ENCODE measurements around the gene TSC2.

TSC2 gene

DNA sequence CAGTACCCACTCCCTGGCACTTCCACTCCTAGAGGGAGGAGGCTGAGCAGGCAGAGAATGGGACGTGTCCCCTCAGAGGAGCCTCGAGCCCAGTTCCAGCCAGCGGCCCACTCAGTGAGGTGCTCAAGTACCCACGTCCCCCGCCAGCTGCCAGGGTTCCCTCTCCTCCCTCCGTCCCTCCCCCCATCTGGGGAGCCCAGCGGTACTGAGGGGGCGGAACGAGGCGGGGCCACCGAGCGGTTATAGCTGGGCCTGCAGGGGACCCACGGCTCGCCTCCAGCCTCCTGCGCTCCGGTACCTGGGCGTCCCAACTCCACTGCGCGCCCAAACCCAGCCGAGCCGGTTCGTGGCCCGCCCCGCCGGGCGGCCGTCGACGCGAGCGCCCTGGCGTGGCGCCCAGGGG lies 28.3 kb upstream of the TSC2 start, which contains the start of gene NPW:
Gene NPW (plus strand): TSS at position 268 of the 403 bp plus-strand sequence.
- peaks cover 0 to 29% (median 7%) of the 10 kb centered on the region in 5 experiments for H3K27me3 ChIP-seq (replicated peaks in 2 of 5; ENCODE audit: control insufficient read depth in 4 of 5, insufficient read depth in 5 of 5, low read length in 4 of 5)
- H3K36me3 ChIP-seq (ENCODE audit: control insufficient read depth in 4 of 4, insufficient read depth in 4 of 4, low read length in 3 of 4): no peaks in the 10 kb centered on the region
- 1% methylated on average over 26 of the region's 33 CpGs for WGBS (ENCODE audit: insufficient coverage)
- DNase-seq: peak in 2 of 3 donors; percentile 69 to 71
- peak within 1 kb of the TSS in 5 of 7 experiments; percentile 0 to 54 (median 36) for H3K4me3 ChIP-seq (ENCODE audit: control insufficient read depth in 1 of 7, extremely low read depth in 1 of 7, insufficient read depth in 4 of 7, low read depth in 2 of 7, low read length in 6 of 7)
- ChIA-PET CTCF (interaction anchor here (1.2 to 2.7 kb wide), 6 partner anchors 12 to 128 kb away, joined by 4 to 16 read pairs (median 6); partner anchors contain the start of genes NTHL1 and TSC2), POLR2A (no interaction called here)
- H3K4me1 ChIP-seq (ENCODE audit: control extremely low read depth in 1 of 4, control insufficient read depth in 4 of 4, insufficient read depth in 4 of 4, low read length in 3 of 4): peaks cover 0 to 37% (median 31%) of the 10 kb centered on the region in 4 experiments
- H3K9me3 ChIP-seq (ENCODE audit: control extremely low read depth in 1 of 5, control insufficient read depth in 4 of 5, insufficient read depth in 2 of 5, low read depth in 1 of 5, low read length in 4 of 5): no peaks in the 10 kb centered on the region
- no peak within 1 kb of the TSS for H3K27ac ChIP-seq (ENCODE audit: insufficient read depth in 1 of 2, low read depth in 1 of 2, low read length in 2 of 2, poor library complexity in 1 of 2, severe bottlenecking in 2 of 2)

DNA sequence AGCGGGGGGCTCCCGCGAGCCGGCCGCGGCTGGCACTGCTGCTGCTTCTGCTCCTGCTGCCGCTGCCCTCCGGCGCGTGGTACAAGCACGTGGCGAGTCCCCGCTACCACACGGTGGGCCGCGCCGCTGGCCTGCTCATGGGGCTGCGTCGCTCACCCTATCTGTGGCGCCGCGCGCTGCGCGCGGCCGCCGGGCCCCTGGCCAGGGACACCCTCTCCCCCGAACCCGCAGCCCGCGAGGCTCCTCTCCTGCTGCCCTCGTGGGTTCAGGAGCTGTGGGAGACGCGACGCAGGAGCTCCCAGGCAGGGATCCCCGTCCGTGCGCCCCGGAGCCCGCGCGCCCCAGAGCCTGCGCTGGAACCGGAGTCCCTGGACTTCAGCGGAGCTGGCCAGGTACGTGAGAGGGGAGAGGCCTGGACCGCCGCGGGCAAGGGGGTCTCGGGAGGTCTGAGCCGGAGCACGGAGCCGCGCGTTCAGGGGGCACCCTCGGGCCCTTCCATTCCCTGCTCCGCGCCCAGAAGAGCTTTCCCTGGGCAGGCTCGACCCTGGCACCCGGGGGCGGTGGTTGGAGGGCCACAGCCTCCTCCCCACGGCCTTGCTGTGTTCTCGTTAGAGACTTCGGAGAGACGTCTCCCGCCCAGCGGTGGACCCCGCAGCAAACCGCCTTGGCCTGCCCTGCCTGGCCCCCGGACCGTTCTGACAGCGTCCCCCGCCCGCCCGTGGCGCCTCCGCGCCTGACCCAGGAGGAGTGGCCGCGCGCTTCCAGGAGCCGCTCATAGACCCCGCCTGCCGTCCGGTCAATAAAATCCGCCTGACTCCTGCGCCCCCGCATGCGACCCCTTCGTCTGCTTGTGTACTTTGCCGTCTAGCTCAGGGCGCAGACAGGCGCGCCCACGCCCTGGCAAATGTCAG lies 27.6 kb upstream of the TSC2 start:
- CTCF ChIA-PET: interaction anchor here (1.1 to 2.7 kb wide), 7 partner anchors 12 to 127 kb away, joined by 3 to 16 read pairs (median 5); partner anchors contain the start of genes NTHL1 and TSC2
- peak overlapping the region in 5 of 7 experiments; percentile 0 to 54 (median 36) for H3K4me3 ChIP-seq (ENCODE audit: control insufficient read depth in 1 of 7, extremely low read depth in 1 of 7, insufficient read depth in 4 of 7, low read depth in 2 of 7, low read length in 6 of 7)

DNA sequence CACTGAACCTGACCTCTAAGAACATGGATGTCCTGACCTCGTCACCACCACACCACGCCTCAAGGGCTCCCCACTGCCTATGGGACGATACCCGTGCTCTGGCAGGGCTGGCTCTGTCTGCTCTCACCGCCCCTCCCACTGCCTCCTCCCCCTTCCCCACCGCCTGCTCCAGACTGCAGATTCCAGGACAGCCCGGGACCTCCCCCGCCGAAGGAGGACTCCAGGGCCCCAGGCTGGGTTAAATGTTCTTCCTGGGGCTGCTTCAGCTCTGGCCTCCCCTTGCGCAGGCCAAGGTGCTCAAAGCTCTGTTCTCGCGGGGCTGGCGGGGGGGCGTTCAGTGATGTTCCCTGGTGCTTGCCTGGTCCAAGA lies 25.1 kb upstream of the TSC2 start:
- H3K36me3 ChIP-seq (ENCODE audit: control insufficient read depth in 4 of 4, insufficient read depth in 4 of 4, low read length in 3 of 4): no peaks in the 10 kb centered on the region
- peak in 2 of 3 donors; percentile 54 to 56 for DNase-seq
- H3K9me3 ChIP-seq (ENCODE audit: control extremely low read depth in 1 of 5, control insufficient read depth in 4 of 5, insufficient read depth in 2 of 5, low read depth in 1 of 5, low read length in 4 of 5): no peaks in the 10 kb centered on the region
- H3K27ac ChIP-seq (ENCODE audit: insufficient read depth in 1 of 2, low read depth in 1 of 2, low read length in 2 of 2, poor library complexity in 1 of 2, severe bottlenecking in 2 of 2): no peak overlapping the region
- CTCF ChIA-PET: interaction anchor here (0.7 to 2.6 kb wide), 16 partner anchors 11 to 235 kb away, joined by 3 to 12 read pairs (median 4); partner anchors contain the start of genes ECI1, NTHL1, RAB26 and TSC2
- POLR2A ChIA-PET: interaction anchor here (0.8 to 1.0 kb wide), 2 partner anchors 131 to 133 kb away, joined by 4 to 8 read pairs; partner anchors contain the start of gene TRAF7
- H3K4me3 ChIP-seq (ENCODE audit: control insufficient read depth in 1 of 7, extremely low read depth in 1 of 7, insufficient read depth in 4 of 7, low read depth in 2 of 7, low read length in 6 of 7): peak overlapping the region in 6 of 7 experiments; percentile 38 to 74 (median 56)
- H3K4me1 ChIP-seq (ENCODE audit: control extremely low read depth in 1 of 4, control insufficient read depth in 4 of 4, insufficient read depth in 4 of 4, low read length in 3 of 4): peaks cover 0 to 51% (median 38%) of the 10 kb centered on the region in 4 experiments
- WGBS (ENCODE audit: insufficient coverage): 3% methylated on average over 9 of the region's 14 CpGs
- peaks cover 0 to 43% (median 10%) of the 10 kb centered on the region in 5 experiments for H3K27me3 ChIP-seq (replicated peaks in 2 of 5; ENCODE audit: control insufficient read depth in 4 of 5, insufficient read depth in 5 of 5, low read length in 4 of 5)

More for the DNA sequence above, 27.6 kb upstream of the TSC2 start:
- Histone ChIP-seq H3K27ac (ENCODE audit: insufficient read depth in 1 of 2, low read depth in 1 of 2, low read length in 2 of 2, poor library complexity in 1 of 2, severe bottlenecking in 2 of 2) (no peak overlapping the region), H3K27me3 (replicated peaks in 2 of 5; ENCODE audit: control insufficient read depth in 4 of 5, insufficient read depth in 5 of 5, low read length in 4 of 5) (peaks cover 0 to 29% (median 7%) of the 10 kb centered on the region in 5 experiments), H3K4me1 (ENCODE audit: control extremely low read depth in 1 of 4, control insufficient read depth in 4 of 4, insufficient read depth in 4 of 4, low read length in 3 of 4) (peaks cover 0 to 37% (median 31%) of the 10 kb centered on the region in 4 experiments), H3K9me3 (ENCODE audit: control extremely low read depth in 1 of 5, control insufficient read depth in 4 of 5, insufficient read depth in 2 of 5, low read depth in 1 of 5, low read length in 4 of 5) (no peaks in the 10 kb centered on the region), H3K36me3 (ENCODE audit: control insufficient read depth in 4 of 4, insufficient read depth in 4 of 4, low read length in 3 of 4) (no peaks in the 10 kb centered on the region)
- POLR2A ChIA-PET: interaction anchor here (1.0 kb wide), 1 partner anchor 55 kb away, joined by 5 read pairs; the partner anchor contains the start of gene RPS2
- 1% methylated on average over 89 of the region's 96 CpGs for WGBS (ENCODE audit: insufficient coverage)
- peak in 2 of 3 donors; percentile 55 to 71 for DNase-seq

DNA sequence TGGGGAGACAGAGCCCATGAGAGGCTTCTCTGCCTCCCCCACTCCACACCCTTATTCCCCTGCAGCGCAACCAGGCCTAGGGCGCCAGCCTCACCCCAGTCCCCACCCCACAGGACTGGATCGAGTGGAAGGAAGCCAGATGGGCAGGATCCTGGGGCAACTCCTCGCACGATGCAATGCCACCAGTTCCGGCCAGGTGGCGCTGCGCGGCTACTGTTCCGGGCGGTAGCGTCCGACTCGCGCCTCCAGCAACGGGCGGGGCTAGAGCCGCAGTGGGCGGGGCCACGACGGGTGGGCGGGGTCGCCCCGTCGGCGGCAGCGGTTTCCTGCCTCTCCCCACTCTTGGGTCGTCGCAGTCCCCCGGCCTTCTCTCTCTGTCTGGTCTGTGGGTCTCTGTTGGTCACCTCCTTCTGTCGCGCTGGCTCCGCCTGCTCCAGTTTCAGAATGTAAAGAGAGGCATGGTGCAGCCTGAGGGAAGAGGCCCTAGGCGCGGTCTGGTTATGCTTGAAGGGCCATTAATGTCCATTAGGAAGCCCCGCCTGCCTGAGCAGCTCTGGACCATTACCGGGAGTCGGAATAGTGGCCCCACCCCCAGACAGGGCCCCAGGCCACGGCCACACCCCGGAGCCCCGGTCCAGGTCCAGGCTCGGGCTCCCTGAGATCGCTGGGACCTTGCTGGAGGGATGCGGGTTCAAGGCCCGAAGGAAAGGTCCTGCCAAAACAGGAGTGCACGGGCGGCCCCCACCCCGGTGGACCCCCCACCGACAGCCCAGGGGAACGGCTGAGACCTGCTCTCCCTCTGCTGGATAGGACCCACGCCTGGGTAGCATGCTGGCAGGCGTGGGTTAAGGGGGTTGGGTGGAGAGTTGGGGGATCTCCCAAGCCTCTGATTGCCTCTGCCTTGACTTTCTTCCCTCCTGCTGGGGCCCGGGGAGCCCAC lies 24.4 kb upstream of the TSC2 start:
- ChIA-PET POLR2A (interaction anchor here (0.8 to 1.0 kb wide), 2 partner anchors 130 to 132 kb away, joined by 4 to 8 read pairs; partner anchors contain the start of gene TRAF7), CTCF (interaction anchor here (0.7 to 2.6 kb wide), 17 partner anchors 12 to 228 kb away, joined by 3 to 12 read pairs (median 4); partner anchors contain the start of genes ECI1, NTHL1, RAB26 and TSC2)
- no peaks in the 10 kb centered on the region for H3K9me3 ChIP-seq (ENCODE audit: control extremely low read depth in 1 of 5, control insufficient read depth in 4 of 5, insufficient read depth in 2 of 5, low read depth in 1 of 5, low read length in 4 of 5)
- peaks cover 0 to 52% (median 38%) of the 10 kb centered on the region in 4 experiments for H3K4me1 ChIP-seq (ENCODE audit: control extremely low read depth in 1 of 4, control insufficient read depth in 4 of 4, insufficient read depth in 4 of 4, low read length in 3 of 4)
- no peaks in the 10 kb centered on the region for H3K36me3 ChIP-seq (ENCODE audit: control insufficient read depth in 4 of 4, insufficient read depth in 4 of 4, low read length in 3 of 4)
- peak; percentile 86 to 92 (median 91) for DNase-seq
- no peak overlapping the region for H3K27ac ChIP-seq (ENCODE audit: insufficient read depth in 1 of 2, low read depth in 1 of 2, low read length in 2 of 2, poor library complexity in 1 of 2, severe bottlenecking in 2 of 2)
- WGBS (ENCODE audit: insufficient coverage): 7% methylated on average over 36 of the region's 53 CpGs
- H3K27me3 ChIP-seq (replicated peaks in 2 of 5; ENCODE audit: control insufficient read depth in 4 of 5, insufficient read depth in 5 of 5, low read length in 4 of 5): peaks cover 0 to 50% (median 9%) of the 10 kb centered on the region in 5 experiments
- H3K4me3 ChIP-seq (ENCODE audit: control insufficient read depth in 1 of 7, extremely low read depth in 1 of 7, insufficient read depth in 4 of 7, low read depth in 2 of 7, low read length in 6 of 7): peak overlapping the region; percentile 11 to 74 (median 51)

DNA sequence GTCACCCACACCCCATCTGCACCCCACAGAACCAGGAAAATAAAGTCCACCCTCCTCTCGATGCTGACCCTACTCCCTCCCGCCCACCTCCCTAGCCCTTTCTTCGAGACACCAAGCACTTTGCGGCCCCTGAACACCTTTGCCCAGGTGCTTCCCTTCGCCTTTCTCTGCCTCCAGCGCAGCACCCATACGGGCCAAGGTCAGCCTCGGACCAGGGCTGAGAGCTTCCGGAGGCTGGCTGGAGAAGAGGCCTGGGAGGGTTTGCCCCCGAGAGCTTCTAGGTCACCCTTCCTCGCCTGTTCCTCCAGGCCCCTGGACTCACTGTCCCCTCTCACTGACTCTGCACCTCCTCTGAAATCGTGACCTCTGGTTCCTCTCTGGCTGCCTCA lies 23.8 kb upstream of the TSC2 start:
- DNase-seq: no peak
- Histone ChIP-seq H3K27ac (ENCODE audit: insufficient read depth in 1 of 2, low read depth in 1 of 2, low read length in 2 of 2, poor library complexity in 1 of 2, severe bottlenecking in 2 of 2) (no peak overlapping the region), H3K36me3 (ENCODE audit: control insufficient read depth in 4 of 4, insufficient read depth in 4 of 4, low read length in 3 of 4) (no peaks in the 10 kb centered on the region), H3K4me3 (ENCODE audit: control insufficient read depth in 1 of 7, extremely low read depth in 1 of 7, insufficient read depth in 4 of 7, low read depth in 2 of 7, low read length in 6 of 7) (no peak overlapping the region), H3K4me1 (ENCODE audit: control extremely low read depth in 1 of 4, control insufficient read depth in 4 of 4, insufficient read depth in 4 of 4, low read length in 3 of 4) (peaks cover 0 to 51% (median 38%) of the 10 kb centered on the region in 4 experiments), H3K9me3 (ENCODE audit: control extremely low read depth in 1 of 5, control insufficient read depth in 4 of 5, insufficient read depth in 2 of 5, low read depth in 1 of 5, low read length in 4 of 5) (no peaks in the 10 kb centered on the region), H3K27me3 (replicated peaks in 2 of 5; ENCODE audit: control insufficient read depth in 4 of 5, insufficient read depth in 5 of 5, low read length in 4 of 5) (peaks cover 0 to 48% (median 8%) of the 10 kb centered on the region in 5 experiments)
- 86% methylated on average over 12 of the region's 12 CpGs for WGBS (ENCODE audit: insufficient coverage)
- POLR2A ChIA-PET: no interaction called here
- CTCF ChIA-PET: interaction anchor here (1.0 to 2.6 kb wide), 9 partner anchors 13 to 129 kb away, joined by 3 to 12 read pairs (median 4); partner anchors contain the start of genes NTHL1 and TSC2

DNA sequence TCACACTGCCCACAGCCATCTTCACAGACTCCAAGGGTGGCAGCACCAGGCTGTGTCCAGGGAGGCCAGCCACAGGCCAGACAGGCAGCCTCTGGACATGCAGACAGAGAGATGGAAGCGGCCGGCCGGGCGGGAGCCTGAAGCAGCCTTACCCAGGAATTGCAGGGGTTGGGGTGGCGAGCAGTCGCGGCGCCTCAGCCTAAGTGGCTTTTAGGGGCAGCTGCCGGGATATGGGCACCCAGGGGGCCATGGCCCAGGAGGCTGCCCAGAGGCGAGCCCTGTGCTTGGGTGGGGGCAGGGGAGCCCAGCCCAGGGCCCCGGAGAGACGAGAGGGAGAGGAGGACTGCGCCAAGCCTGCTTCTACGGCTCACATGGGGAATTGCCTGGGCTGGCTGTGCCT lies 22.5 kb upstream of the TSC2 start:
- WGBS (ENCODE audit: insufficient coverage): 98% methylated on average over 14 of the region's 14 CpGs
- POLR2A ChIA-PET: no interaction called here
- no peak for DNase-seq

More for the DNA sequence above, 22.5 kb upstream of the TSC2 start:
- Histone ChIP-seq H3K4me3 (ENCODE audit: control insufficient read depth in 1 of 7, extremely low read depth in 1 of 7, insufficient read depth in 4 of 7, low read depth in 2 of 7, low read length in 6 of 7) (no peak overlapping the region), H3K36me3 (ENCODE audit: control insufficient read depth in 4 of 4, insufficient read depth in 4 of 4, low read length in 3 of 4) (no peaks in the 10 kb centered on the region), H3K27ac (ENCODE audit: insufficient read depth in 1 of 2, low read depth in 1 of 2, low read length in 2 of 2, poor library complexity in 1 of 2, severe bottlenecking in 2 of 2) (no peak overlapping the region), H3K9me3 (ENCODE audit: control extremely low read depth in 1 of 5, control insufficient read depth in 4 of 5, insufficient read depth in 2 of 5, low read depth in 1 of 5, low read length in 4 of 5) (no peaks in the 10 kb centered on the region), H3K4me1 (ENCODE audit: control extremely low read depth in 1 of 4, control insufficient read depth in 4 of 4, insufficient read depth in 4 of 4, low read length in 3 of 4) (peaks cover 0 to 39% (median 29%) of the 10 kb centered on the region in 4 experiments), H3K27me3 (replicated peaks in 2 of 5; ENCODE audit: control insufficient read depth in 4 of 5, insufficient read depth in 5 of 5, low read length in 4 of 5) (peaks cover 0 to 36% (median 7%) of the 10 kb centered on the region in 5 experiments)
- CTCF ChIA-PET: interaction anchor here (1.0 to 1.6 kb wide), 6 partner anchors 9 to 127 kb away, joined by 3 to 5 read pairs (median 4); no protein-coding TSS in a partner anchor
